ENCODE data around the gene MPPE1. TPM values are rescaled to one million over a fixed set of nuclear protein-coding genes. Genes with fewer than 3 reads are reported as not detected.

The MPPE1 gene
- total and polyA plus RNA-seq, 12 donors: 17.0 to 44.7 (median 31.2) TPM

- 5 to 8% (median 7%) methylated on average over 10 to 13 of the region's 13 CpGs for WGBS, 4 donors
- H3K4me1 ChIP-seq (replicated peaks in 1 of 2): peaks cover 9 to 22% of the 10 kb centered on the region in 2 donors
- H3K9me3 ChIP-seq (replicated peaks in 1 of 3): no peaks in the 10 kb centered on the region
- TF ChIP-seq CTCF (IDR thresholded peaks at IDR 0.05) (no peak), POLR2A (IDR thresholded peaks at IDR 0.05) (no peak)
- H3K4me3 ChIP-seq: peak overlapping the region in 3 of 4 donors; percentile 27 to 89 (median 74)
- no peaks in the 10 kb centered on the region for H3K36me3 ChIP-seq (replicated peaks in 1 of 2)
- H3K27ac ChIP-seq: peak overlapping the region; percentile 95 to 100 (median 96)
- no peaks in the 10 kb centered on the region for H3K27me3 ChIP-seq
- intact Hi-C loops (cut with DNase I): loop anchor here in 1 of 2 donors (10.0 kb wide), 1 partner anchor 54 kb away; the partner anchor contains the start of gene CHMP1B
- DNase-seq: no peak
These were observed 941 bp upstream of the MPPE1 start for GRCh38 chr18:11909061-11909455.

- H3K4me3 ChIP-seq: peak overlapping the region in 2 of 4 donors; percentile 27 to 74
- peaks cover 9 to 22% of the 10 kb centered on the region in 2 donors for H3K4me1 ChIP-seq (replicated peaks in 1 of 2)
- 72 to 76% (median 74%) methylated on average over 20 of the region's 20 CpGs for WGBS, 4 donors
- peaks cover 0 to 6% of the 10 kb centered on the region in 2 donors for H3K36me3 ChIP-seq (replicated peaks in 1 of 2)
- TF ChIP-seq POLR2A (IDR thresholded peaks at IDR 0.05): no peak
- no peak for TF ChIP-seq CTCF (IDR thresholded peaks at IDR 0.05)
- H3K9me3 ChIP-seq (replicated peaks in 1 of 3): no peaks in the 10 kb centered on the region
- H3K27ac ChIP-seq: no peak overlapping the region
- H3K27me3 ChIP-seq: no peaks in the 10 kb centered on the region
- DNase-seq: no peak
- intact Hi-C loops (cut with DNase I): loop anchor here in 1 of 2 donors (10.0 kb wide), 1 partner anchor 52 kb away; the partner anchor contains the start of gene CHMP1B
These were observed 917 bp downstream of the MPPE1 start for GRCh38 chr18:11906926-11907874.

- no peak for DNase-seq
- H3K36me3 ChIP-seq (replicated peaks in 1 of 2): peaks cover 0 to 6% of the 10 kb centered on the region in 2 donors
- WGBS, 4 donors: 92 to 100% (median 95%) methylated on average over 1 of the region's 1 CpG
- H3K4me1 ChIP-seq (replicated peaks in 1 of 2): peaks cover 9 to 22% of the 10 kb centered on the region in 2 donors
- no peaks in the 10 kb centered on the region for H3K9me3 ChIP-seq (replicated peaks in 1 of 3)
- H3K27me3 ChIP-seq: no peaks in the 10 kb centered on the region
- TF ChIP-seq CTCF (IDR thresholded peaks at IDR 0.05) (no peak), POLR2A (IDR thresholded peaks at IDR 0.05) (no peak)
- H3K27ac ChIP-seq: no peak overlapping the region
- no peak overlapping the region for H3K4me3 ChIP-seq
- intact Hi-C loops (cut with DNase I): loop anchor here in 1 of 2 donors (10.0 kb wide), 1 partner anchor 51 kb away; the partner anchor contains the start of gene CHMP1B
These were observed 1.9 kb downstream of the MPPE1 start for GRCh38 chr18:11906176-11906575.

GRCh38 chr18:11905613-11906012 is 2.5 kb downstream of the MPPE1 start:
- Histone ChIP-seq H3K27ac (no peak overlapping the region), H3K9me3 (replicated peaks in 1 of 3) (no peaks in the 10 kb centered on the region), H3K4me1 (replicated peaks in 1 of 2) (peaks cover 9 to 22% of the 10 kb centered on the region in 2 donors), H3K27me3 (no peaks in the 10 kb centered on the region), H3K4me3 (no peak overlapping the region), H3K36me3 (replicated peaks in 1 of 2) (peaks cover 0 to 6% of the 10 kb centered on the region in 2 donors)
- WGBS, 4 donors: 60 to 80% (median 73%) methylated on average over 4 of the region's 4 CpGs
- no peak for DNase-seq
- TF ChIP-seq POLR2A (IDR thresholded peaks at IDR 0.05) (no peak), CTCF (IDR thresholded peaks at IDR 0.05) (no peak)
- intact Hi-C loops (cut with DNase I): loop anchor here in 1 of 2 donors (10.0 kb wide), 1 partner anchor 51 kb away; the partner anchor contains the start of gene CHMP1B

All from adrenal gland (tissue), 12 donors.